WTC11 (cell line): ENCODE measurements around the gene PALMD. TPM values are rescaled to one million over a fixed set of nuclear protein-coding genes. Genes with fewer than 3 reads are reported as not detected.

Experiments used
- ATAC-seq: fragments of 200-7000 bp; cut with Tn5 transposase; 2 replicates; pipeline ENCODE4 v1.10.0; 2021; ENCODE audit warnings: mild to moderate bottlenecking, moderate library complexity
- CTCF ChIA-PET: fragments of 300-600 bp; sonication (Branson Sonifier 250); formaldehyde crosslinking; loops from one replicate; lab custom pipeline; 2021; ENCODE audit warnings: antibody characterized with exemption; lab: Charles Lee
- POLR2A ChIA-PET: fragments of 350-600 bp; sonication (Branson Sonifier 250); formaldehyde crosslinking; loops from one replicate; lab custom pipeline; 2021; ENCODE audit warnings: antibody characterized with exemption; lab: Charles Lee
- DNase-seq: peaks from one replicate; pipeline ENCODE4 v3.0.0; 2021; ENCODE audit warnings: low spot score
- H3K27ac Mint-ChIP-seq: 2 replicates; pipeline ENCODE4 v1.8.0; 2021; ENCODE audit warnings: mixed read lengths
- H3K27me3 Mint-ChIP-seq: 2 replicates; pipeline ENCODE4 v1.8.0; 2021; ENCODE audit warnings: low read depth, mild to moderate bottlenecking, moderate library complexity, mixed read lengths
- H3K36me3 Mint-ChIP-seq: 2 replicates; pipeline ENCODE4 v1.8.0; 2021; ENCODE audit warnings: mixed read lengths
- H3K4me1 Mint-ChIP-seq: 2 replicates; pipeline ENCODE4 v1.8.0; 2022; ENCODE audit warnings: mixed read lengths
- H3K4me3 Mint-ChIP-seq: 2 replicates; pipeline ENCODE4 v1.8.0; 2021; ENCODE audit warnings: mild to moderate bottlenecking, moderate library complexity, mixed read lengths
- H3K9me3 Mint-ChIP-seq: 2 replicates; pipeline ENCODE4 v1.8.0; 2021; ENCODE audit warnings: mixed read lengths
- ATF1 ChIP-seq: sonication (generic); formaldehyde crosslinking; IDR thresholded peaks from 2 replicates; pipeline ENCODE4 v1.8.1; 2023; ENCODE audit warnings: mild to moderate bottlenecking, moderate library complexity, missing genetic modification reagents
- CBFB ChIP-seq: sonication (generic); formaldehyde crosslinking; IDR thresholded peaks from 2 replicates; pipeline ENCODE4 v1.8.1; 2022; ENCODE audit warnings: mild to moderate bottlenecking, low read depth, missing genetic modification reagents
- CREB1 ChIP-seq: sonication (generic); formaldehyde crosslinking; IDR thresholded peaks from 2 replicates; pipeline ENCODE4 v1.8.0; 2023; ENCODE audit warnings: mild to moderate bottlenecking, missing genetic modification reagents
- FOXP1 ChIP-seq: sonication (generic); formaldehyde crosslinking; IDR thresholded peaks from 2 replicates; pipeline ENCODE4 v1.8.0; 2022; ENCODE audit warnings: missing genetic modification reagents, mild to moderate bottlenecking, moderate library complexity, borderline replicate concordance
- GABPB1 ChIP-seq: sonication (generic); formaldehyde crosslinking; IDR thresholded peaks from 2 replicates; pipeline ENCODE4 v1.8.1; 2023; ENCODE audit warnings: mild to moderate bottlenecking, missing genetic modification reagents
- HMGA2 ChIP-seq: fragments of 250-450 bp; sonication (Bioruptor Pico); IDR thresholded peaks from 2 replicates; pipeline ENCODE4 v1.4.0; 2021; ENCODE audit warnings: mild to moderate bottlenecking, moderate library complexity
- MYBL2 ChIP-seq: sonication (generic); formaldehyde crosslinking; IDR thresholded peaks from 2 replicates; pipeline ENCODE4 v1.8.1; 2023; ENCODE audit warnings: mild to moderate bottlenecking, moderate library complexity, missing genetic modification reagents
- NR3C1 ChIP-seq: sonication (generic); formaldehyde crosslinking; conservative IDR thresholded peaks from 2 replicates; pipeline ENCODE4 v1.8.1; 2023; ENCODE audit warnings: low read depth, mild to moderate bottlenecking, missing genetic modification reagents
- RELA ChIP-seq: sonication (generic); formaldehyde crosslinking; IDR thresholded peaks from 2 replicates; pipeline ENCODE4 v1.8.1; 2022; ENCODE audit warnings: missing genetic modification reagents, mild to moderate bottlenecking, borderline replicate concordance
- SMAD4 ChIP-seq: sonication (generic); formaldehyde crosslinking; IDR thresholded peaks from 2 replicates; pipeline ENCODE4 v1.8.0; 2022; ENCODE audit warnings: mild to moderate bottlenecking, missing genetic modification reagents
- SOX15 ChIP-seq: fragments of 250-450 bp; sonication (Bioruptor Pico); IDR thresholded peaks from 2 replicates; pipeline ENCODE4 v1.9.0; 2021; ENCODE audit warnings: mild to moderate bottlenecking
- TCF7 ChIP-seq: sonication (generic); formaldehyde crosslinking; IDR thresholded peaks from 2 replicates; pipeline ENCODE4 v1.8.0; 2022; ENCODE audit warnings: mild to moderate bottlenecking, low read depth, missing genetic modification reagents, moderate library complexity
- TP53 ChIP-seq: sonication (generic); formaldehyde crosslinking; IDR thresholded peaks from 2 replicates; pipeline ENCODE4 v1.8.1; 2023; ENCODE audit warnings: mild to moderate bottlenecking, missing genetic modification reagents
- ZNF219 ChIP-seq: sonication (generic); formaldehyde crosslinking; IDR thresholded peaks from 2 replicates; pipeline ENCODE4 v1.8.0; 2023; ENCODE audit warnings: missing genetic modification reagents, mild to moderate bottlenecking, borderline replicate concordance
- ZNF232 ChIP-seq: sonication (generic); formaldehyde crosslinking; IDR thresholded peaks from 2 replicates; pipeline ENCODE4 v1.8.0; 2022; ENCODE audit warnings: mild to moderate bottlenecking, missing genetic modification reagents
- ZNF263 ChIP-seq: sonication (generic); formaldehyde crosslinking; IDR thresholded peaks from 2 replicates; pipeline ENCODE4 v1.8.1; 2022; ENCODE audit warnings: low read depth, mild to moderate bottlenecking, moderate library complexity, missing genetic modification reagents
- ZNF423 ChIP-seq: fragments of 250-450 bp; sonication (Bioruptor Pico); IDR thresholded peaks from 2 replicates; pipeline ENCODE4 v2.1.2; 2022; ENCODE audit warnings: mild to moderate bottlenecking, moderate library complexity
- total RNA-seq: library from RNA; stranded (reverse); gene quantifications from 3 replicates; pipeline ENCODE4 v1.2.3, GENCODE V29; 2021
- TF ChIP-seq, protein P1 (sequence below): sonication (generic); formaldehyde crosslinking; IDR thresholded peaks from 2 replicates; pipeline ENCODE4 v1.8.0; 2023; ENCODE audit warnings: mild to moderate bottlenecking, missing genetic modification reagents
- TF ChIP-seq, protein P2 (sequence below): sonication (generic); formaldehyde crosslinking; IDR thresholded peaks from 2 replicates; pipeline ENCODE4 v1.8.1; 2022; ENCODE audit warnings: low read depth, missing genetic modification reagents, borderline replicate concordance
- TF ChIP-seq, protein P3 (sequence below): sonication (generic); formaldehyde crosslinking; IDR thresholded peaks from 2 replicates; pipeline ENCODE4 v1.8.0; 2023; ENCODE audit warnings: missing genetic modification reagents, mild to moderate bottlenecking, borderline replicate concordance
- TF ChIP-seq, protein P4 (sequence below): sonication (generic); formaldehyde crosslinking; IDR thresholded peaks from 2 replicates; pipeline ENCODE4 v1.8.0; 2022; ENCODE audit warnings: mild to moderate bottlenecking, missing genetic modification reagents
- TF ChIP-seq, protein P5 (sequence below): sonication (generic); formaldehyde crosslinking; conservative IDR thresholded peaks from 2 replicates; pipeline ENCODE4 v1.8.1; 2022; ENCODE audit warnings: mild to moderate bottlenecking, missing genetic modification reagents
- TF ChIP-seq, protein P6 (sequence below): sonication (generic); formaldehyde crosslinking; IDR thresholded peaks from 2 replicates; pipeline ENCODE4 v1.8.1; 2023; ENCODE audit warnings: mild to moderate bottlenecking, missing genetic modification reagents, moderate library complexity
- TF ChIP-seq, protein P7 (sequence below): sonication (generic); formaldehyde crosslinking; conservative IDR thresholded peaks from 2 replicates; pipeline ENCODE4 v1.8.1; 2023; ENCODE audit warnings: mild to moderate bottlenecking, low read depth, missing genetic modification reagents, moderate library complexity

Gene PALMD
- total RNA-seq, 1 experiment from 2014 or later = 0.07 TPM

DNA sequence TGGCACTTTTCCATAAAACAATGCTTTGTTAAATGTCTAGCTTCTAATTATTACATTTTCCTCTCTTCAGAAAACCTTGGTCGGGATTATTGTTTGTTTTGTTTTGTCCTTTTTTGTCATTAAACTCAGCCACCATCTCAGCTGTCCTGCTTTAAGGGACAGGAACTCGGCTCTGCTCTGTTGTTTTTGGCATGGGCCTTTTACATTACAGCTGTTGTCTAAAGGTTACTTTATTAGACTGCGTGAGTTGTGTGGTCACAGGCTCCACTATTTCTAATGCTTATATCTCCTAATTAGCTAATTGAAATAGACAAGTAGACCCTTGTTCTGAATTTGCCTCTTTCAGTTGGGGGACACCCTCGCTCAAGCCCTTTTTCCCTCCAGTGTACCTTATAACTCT is 1.6 kb downstream of the PALMD start:
- no peak for ATAC-seq
- POLR2A ChIA-PET = no interaction called here

DNA sequence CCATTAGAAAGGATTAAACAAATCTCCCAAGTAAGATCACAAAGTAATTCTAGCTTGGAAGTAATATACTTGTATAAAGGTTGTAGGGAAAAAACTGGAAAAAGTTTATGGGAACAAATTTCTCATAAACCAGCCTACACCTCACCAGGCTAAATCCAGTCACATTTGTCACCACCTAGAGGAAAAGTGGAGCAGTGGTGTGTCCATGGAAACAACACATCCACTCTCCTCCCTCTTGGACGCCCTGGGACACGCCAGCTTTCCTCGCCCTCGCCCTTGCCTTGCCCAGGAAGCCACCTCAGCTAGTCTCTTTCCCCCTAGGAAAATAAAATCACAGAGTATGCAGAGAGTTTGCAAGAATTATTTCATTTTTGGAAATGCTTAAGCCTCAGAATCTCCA is 2.2 kb downstream of the PALMD start:
- Mint-ChIP-seq H3K27ac (no peak overlapping the region), H3K27me3 (no peaks in the 10 kb centered on the region), H3K36me3 (no peaks in the 10 kb centered on the region), H3K4me1 (peaks cover 61% of the 10 kb centered on the region), H3K4me3 (no peak overlapping the region), H3K9me3 (no peaks in the 10 kb centered on the region)
- ATAC-seq = peak; percentile 58
- DNase-seq = peak; percentile 16
- ChIA-PET POLR2A (no interaction called here), CTCF (no interaction called here)
- TF ChIP-seq ZNF219 (CRISPR knock-in tag) (no peak), SMAD4 (CRISPR knock-in tag) (no peak), HMGA2 (CRISPR knock-in tag) (no peak), ATF1 (CRISPR knock-in tag) (no peak), SOX15 (CRISPR knock-in tag) (no peak), CREB1 (CRISPR knock-in tag) (no peak), RELA (CRISPR knock-in tag) (no peak), ZNF423 (no peak)
- TF ChIP-seq, protein P1, sequence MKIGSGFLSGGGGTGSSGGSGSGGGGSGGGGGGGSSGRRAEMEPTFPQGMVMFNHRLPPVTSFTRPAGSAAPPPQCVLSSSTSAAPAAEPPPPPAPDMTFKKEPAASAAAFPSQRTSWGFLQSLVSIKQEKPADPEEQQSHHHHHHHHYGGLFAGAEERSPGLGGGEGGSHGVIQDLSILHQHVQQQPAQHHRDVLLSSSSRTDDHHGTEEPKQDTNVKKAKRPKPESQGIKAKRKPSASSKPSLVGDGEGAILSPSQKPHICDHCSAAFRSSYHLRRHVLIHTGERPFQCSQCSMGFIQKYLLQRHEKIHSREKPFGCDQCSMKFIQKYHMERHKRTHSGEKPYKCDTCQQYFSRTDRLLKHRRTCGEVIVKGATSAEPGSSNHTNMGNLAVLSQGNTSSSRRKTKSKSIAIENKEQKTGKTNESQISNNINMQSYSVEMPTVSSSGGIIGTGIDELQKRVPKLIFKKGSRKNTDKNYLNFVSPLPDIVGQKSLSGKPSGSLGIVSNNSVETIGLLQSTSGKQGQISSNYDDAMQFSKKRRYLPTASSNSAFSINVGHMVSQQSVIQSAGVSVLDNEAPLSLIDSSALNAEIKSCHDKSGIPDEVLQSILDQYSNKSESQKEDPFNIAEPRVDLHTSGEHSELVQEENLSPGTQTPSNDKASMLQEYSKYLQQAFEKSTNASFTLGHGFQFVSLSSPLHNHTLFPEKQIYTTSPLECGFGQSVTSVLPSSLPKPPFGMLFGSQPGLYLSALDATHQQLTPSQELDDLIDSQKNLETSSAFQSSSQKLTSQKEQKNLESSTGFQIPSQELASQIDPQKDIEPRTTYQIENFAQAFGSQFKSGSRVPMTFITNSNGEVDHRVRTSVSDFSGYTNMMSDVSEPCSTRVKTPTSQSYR (CRISPR knock-in tag) = no peak
- TF ChIP-seq, protein P2, sequence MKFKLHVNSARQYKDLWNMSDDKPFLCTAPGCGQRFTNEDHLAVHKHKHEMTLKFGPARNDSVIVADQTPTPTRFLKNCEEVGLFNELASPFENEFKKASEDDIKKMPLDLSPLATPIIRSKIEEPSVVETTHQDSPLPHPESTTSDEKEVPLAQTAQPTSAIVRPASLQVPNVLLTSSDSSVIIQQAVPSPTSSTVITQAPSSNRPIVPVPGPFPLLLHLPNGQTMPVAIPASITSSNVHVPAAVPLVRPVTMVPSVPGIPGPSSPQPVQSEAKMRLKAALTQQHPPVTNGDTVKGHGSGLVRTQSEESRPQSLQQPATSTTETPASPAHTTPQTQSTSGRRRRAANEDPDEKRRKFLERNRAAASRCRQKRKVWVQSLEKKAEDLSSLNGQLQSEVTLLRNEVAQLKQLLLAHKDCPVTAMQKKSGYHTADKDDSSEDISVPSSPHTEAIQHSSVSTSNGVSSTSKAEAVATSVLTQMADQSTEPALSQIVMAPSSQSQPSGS = no peak

More for the DNA sequence above, 1.6 kb downstream of the PALMD start:
- DNase-seq = no peak
- H3K9me3 Mint-ChIP-seq = no peaks in the 10 kb centered on the region
- TF ChIP-seq, protein P3, sequence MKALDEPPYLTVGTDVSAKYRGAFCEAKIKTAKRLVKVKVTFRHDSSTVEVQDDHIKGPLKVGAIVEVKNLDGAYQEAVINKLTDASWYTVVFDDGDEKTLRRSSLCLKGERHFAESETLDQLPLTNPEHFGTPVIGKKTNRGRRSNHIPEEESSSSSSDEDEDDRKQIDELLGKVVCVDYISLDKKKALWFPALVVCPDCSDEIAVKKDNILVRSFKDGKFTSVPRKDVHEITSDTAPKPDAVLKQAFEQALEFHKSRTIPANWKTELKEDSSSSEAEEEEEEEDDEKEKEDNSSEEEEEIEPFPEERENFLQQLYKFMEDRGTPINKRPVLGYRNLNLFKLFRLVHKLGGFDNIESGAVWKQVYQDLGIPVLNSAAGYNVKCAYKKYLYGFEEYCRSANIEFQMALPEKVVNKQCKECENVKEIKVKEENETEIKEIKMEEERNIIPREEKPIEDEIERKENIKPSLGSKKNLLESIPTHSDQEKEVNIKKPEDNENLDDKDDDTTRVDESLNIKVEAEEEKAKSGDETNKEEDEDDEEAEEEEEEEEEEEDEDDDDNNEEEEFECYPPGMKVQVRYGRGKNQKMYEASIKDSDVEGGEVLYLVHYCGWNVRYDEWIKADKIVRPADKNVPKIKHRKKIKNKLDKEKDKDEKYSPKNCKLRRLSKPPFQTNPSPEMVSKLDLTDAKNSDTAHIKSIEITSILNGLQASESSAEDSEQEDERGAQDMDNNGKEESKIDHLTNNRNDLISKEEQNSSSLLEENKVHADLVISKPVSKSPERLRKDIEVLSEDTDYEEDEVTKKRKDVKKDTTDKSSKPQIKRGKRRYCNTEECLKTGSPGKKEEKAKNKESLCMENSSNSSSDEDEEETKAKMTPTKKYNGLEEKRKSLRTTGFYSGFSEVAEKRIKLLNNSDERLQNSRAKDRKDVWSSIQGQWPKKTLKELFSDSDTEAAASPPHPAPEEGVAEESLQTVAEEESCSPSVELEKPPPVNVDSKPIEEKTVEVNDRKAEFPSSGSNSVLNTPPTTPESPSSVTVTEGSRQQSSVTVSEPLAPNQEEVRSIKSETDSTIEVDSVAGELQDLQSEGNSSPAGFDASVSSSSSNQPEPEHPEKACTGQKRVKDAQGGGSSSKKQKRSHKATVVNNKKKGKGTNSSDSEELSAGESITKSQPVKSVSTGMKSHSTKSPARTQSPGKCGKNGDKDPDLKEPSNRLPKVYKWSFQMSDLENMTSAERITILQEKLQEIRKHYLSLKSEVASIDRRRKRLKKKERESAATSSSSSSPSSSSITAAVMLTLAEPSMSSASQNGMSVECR (CRISPR knock-in tag) = no peak
- TF ChIP-seq CBFB (CRISPR knock-in tag) (no peak), FOXP1 (CRISPR knock-in tag) (no peak), ATF1 (CRISPR knock-in tag) (no peak), ZNF263 (CRISPR knock-in tag) (no peak), TCF7 (no peak), TP53 (CRISPR knock-in tag) (no peak), GABPB1 (CRISPR knock-in tag) (no peak), NR3C1 (CRISPR knock-in tag) (no peak), ZNF232 (CRISPR knock-in tag) (no peak), MYBL2 (no peak)
- TF ChIP-seq, protein P4, sequence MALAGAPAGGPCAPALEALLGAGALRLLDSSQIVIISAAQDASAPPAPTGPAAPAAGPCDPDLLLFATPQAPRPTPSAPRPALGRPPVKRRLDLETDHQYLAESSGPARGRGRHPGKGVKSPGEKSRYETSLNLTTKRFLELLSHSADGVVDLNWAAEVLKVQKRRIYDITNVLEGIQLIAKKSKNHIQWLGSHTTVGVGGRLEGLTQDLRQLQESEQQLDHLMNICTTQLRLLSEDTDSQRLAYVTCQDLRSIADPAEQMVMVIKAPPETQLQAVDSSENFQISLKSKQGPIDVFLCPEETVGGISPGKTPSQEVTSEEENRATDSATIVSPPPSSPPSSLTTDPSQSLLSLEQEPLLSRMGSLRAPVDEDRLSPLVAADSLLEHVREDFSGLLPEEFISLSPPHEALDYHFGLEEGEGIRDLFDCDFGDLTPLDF = no peak
- TF ChIP-seq, protein P5, sequence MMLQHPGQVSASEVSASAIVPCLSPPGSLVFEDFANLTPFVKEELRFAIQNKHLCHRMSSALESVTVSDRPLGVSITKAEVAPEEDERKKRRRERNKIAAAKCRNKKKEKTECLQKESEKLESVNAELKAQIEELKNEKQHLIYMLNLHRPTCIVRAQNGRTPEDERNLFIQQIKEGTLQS (CRISPR knock-in tag) = no peak
- TF ChIP-seq, protein P6, sequence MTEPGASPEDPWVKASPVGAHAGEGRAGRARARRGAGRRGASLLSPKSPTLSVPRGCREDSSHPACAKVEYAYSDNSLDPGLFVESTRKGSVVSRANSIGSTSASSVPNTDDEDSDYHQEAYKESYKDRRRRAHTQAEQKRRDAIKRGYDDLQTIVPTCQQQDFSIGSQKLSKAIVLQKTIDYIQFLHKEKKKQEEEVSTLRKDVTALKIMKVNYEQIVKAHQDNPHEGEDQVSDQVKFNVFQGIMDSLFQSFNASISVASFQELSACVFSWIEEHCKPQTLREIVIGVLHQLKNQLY = no peak
- TF ChIP-seq, protein P7, sequence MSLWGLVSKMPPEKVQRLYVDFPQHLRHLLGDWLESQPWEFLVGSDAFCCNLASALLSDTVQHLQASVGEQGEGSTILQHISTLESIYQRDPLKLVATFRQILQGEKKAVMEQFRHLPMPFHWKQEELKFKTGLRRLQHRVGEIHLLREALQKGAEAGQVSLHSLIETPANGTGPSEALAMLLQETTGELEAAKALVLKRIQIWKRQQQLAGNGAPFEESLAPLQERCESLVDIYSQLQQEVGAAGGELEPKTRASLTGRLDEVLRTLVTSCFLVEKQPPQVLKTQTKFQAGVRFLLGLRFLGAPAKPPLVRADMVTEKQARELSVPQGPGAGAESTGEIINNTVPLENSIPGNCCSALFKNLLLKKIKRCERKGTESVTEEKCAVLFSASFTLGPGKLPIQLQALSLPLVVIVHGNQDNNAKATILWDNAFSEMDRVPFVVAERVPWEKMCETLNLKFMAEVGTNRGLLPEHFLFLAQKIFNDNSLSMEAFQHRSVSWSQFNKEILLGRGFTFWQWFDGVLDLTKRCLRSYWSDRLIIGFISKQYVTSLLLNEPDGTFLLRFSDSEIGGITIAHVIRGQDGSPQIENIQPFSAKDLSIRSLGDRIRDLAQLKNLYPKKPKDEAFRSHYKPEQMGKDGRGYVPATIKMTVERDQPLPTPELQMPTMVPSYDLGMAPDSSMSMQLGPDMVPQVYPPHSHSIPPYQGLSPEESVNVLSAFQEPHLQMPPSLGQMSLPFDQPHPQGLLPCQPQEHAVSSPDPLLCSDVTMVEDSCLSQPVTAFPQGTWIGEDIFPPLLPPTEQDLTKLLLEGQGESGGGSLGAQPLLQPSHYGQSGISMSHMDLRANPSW (CRISPR knock-in tag) = no peak
- H3K27me3 Mint-ChIP-seq = no peaks in the 10 kb centered on the region
- no peak overlapping the region for H3K4me3 Mint-ChIP-seq
- H3K4me1 Mint-ChIP-seq = peaks cover 55% of the 10 kb centered on the region
- no peak overlapping the region for H3K27ac Mint-ChIP-seq
- CTCF ChIA-PET = no interaction called here
- no peaks in the 10 kb centered on the region for H3K36me3 Mint-ChIP-seq
